GM21786 (cell line): ENCODE measurements around the gene ZSCAN18.
"Not testable (repeated sequence)": the region's sequence is repeated elsewhere in the genome, so short reads cannot be mapped to it uniquely, and the experiment has no call there.

ENCODE experiments used
- ATAC-seq: cut with Tn5 transposase; IDR thresholded peaks from one replicate; pipeline ENCODE4 v1.9.1; 2021; ENCODE audit not compliant: unreplicated experiment

Gene ZSCAN18

GRCh38 chr19:58097781-58098681 lies at the start of gene ZSCAN18:
Gene ZSCAN18 (minus strand): TSS chr19:58098231. CDS start chr19:58090267, 7,964 bp downstream.
- peak; percentile 96 for ATAC-seq

GRCh38 chr19:58147475-58147874 lies 49.4 kb upstream of the ZSCAN18 start:
- ATAC-seq = not testable (repeated sequence)

GRCh38 chr19:58145849-58146248 lies 47.8 kb upstream of the ZSCAN18 start:
- ATAC-seq = no peak

GRCh38 chr19:58134244-58134643 lies 36.2 kb upstream of the ZSCAN18 start:
- no peak for ATAC-seq

GRCh38 chr19:58129284-58129683 lies 31.3 kb upstream of the ZSCAN18 start:
- ATAC-seq = no peak

- no peak for ATAC-seq
These were observed 30.1 kb upstream of the ZSCAN18 start for GRCh38 chr19:58128041-58128685.

GRCh38 chr19:58123354-58123753 lies 25.3 kb upstream of the ZSCAN18 start:
- ATAC-seq = no peak

- ATAC-seq = no peak
These were observed 21.1 kb upstream of the ZSCAN18 start for GRCh38 chr19:58118979-58119733.

- no peak for ATAC-seq
These were observed 20.0 kb upstream of the ZSCAN18 start for GRCh38 chr19:58117841-58118575.

GRCh38 chr19:58108546-58108817 lies 10.5 kb upstream of the ZSCAN18 start:
- no peak for ATAC-seq

- no peak for ATAC-seq
These were observed 9.9 kb upstream of the ZSCAN18 start for GRCh38 chr19:58107778-58108545.

GRCh38 chr19:58098682-58098998 lies 609 bp upstream of the ZSCAN18 start:
- ATAC-seq = no peak

GRCh38 chr19:58097349-58097748 lies 682 bp downstream of the ZSCAN18 start:
- no peak for ATAC-seq

GRCh38 chr19:58096884-58097283 lies 1.1 kb downstream of the ZSCAN18 start:
- no peak for ATAC-seq

GRCh38 chr19:58095328-58095727 lies 2.7 kb downstream of the ZSCAN18 start:
- no peak for ATAC-seq

GRCh38 chr19:58093071-58093470 lies 5.0 kb downstream of the ZSCAN18 start:
- ATAC-seq = no peak

- no peak for ATAC-seq
These were observed 6.6 kb downstream of the ZSCAN18 start for GRCh38 chr19:58091251-58091995.

GRCh38 chr19:58089846-58090245 lies 8.2 kb downstream of the ZSCAN18 start:
- ATAC-seq = no peak

GRCh38 chr19:58088521-58089052 lies 9.4 kb downstream of the ZSCAN18 start:
- ATAC-seq = no peak
